HCT116 (cell line): ENCODE data around the gene TOX2.

Source experiments
- CBX3 ChIP-seq: IDR thresholded peaks from 2 replicates; pipeline ENCODE4 v1.6.1; 2012; ENCODE audit warnings: low read depth
- CTCF ChIP-seq, 3 experiments: fragments of 200-600 bp in 1 of 3; sonication (generic) in 1 of 3; IDR thresholded peaks in 2 of 3; conservative IDR thresholded peaks in 1 of 3; 2 replicates each; pipeline ENCODE4 v1.5.1; 2012 to 2017; ENCODE audit warnings: low read depth in 2 of 3, low read length in 2 of 3, antibody characterized with exemption in 1 of 3, borderline replicate concordance in 1 of 3, control low read depth in 1 of 3, mild to moderate bottlenecking in 1 of 3, mixed read lengths in 1 of 3, mixed run types in 1 of 3, moderate library complexity in 1 of 3; ENCODE audit not compliant: insufficient read depth in 1 of 3
- EGR1 ChIP-seq: IDR thresholded peaks from 2 replicates; pipeline ENCODE4 v1.6.1; 2012; ENCODE audit warnings: low read depth
- EZH2 ChIP-seq: fragments of 200-600 bp; sonication (generic); IDR thresholded peaks from 2 replicates; pipeline ENCODE4 v1.6.1; 2017; ENCODE audit warnings: antibody characterized with exemption, mixed run types
- EZH2phosphoT487 ChIP-seq: fragments of 200-600 bp; IDR thresholded peaks from 2 replicates; pipeline ENCODE4 v1.6.1; 2018; ENCODE audit warnings: antibody characterized with exemption, borderline replicate concordance
- JUND ChIP-seq: IDR thresholded peaks from 2 replicates; pipeline ENCODE4 v1.6.1; 2012
- POLR2A ChIP-seq: IDR thresholded peaks from 2 replicates; pipeline ENCODE4 v1.7.0; 2011; ENCODE audit warnings: borderline replicate concordance; ENCODE audit not compliant: insufficient read depth, insufficient read length; ENCODE audit errors: extremely low read depth
- SIN3A ChIP-seq: IDR thresholded peaks from 2 replicates; pipeline ENCODE4 v1.6.1; 2012; ENCODE audit warnings: low read depth
- SRF ChIP-seq: IDR thresholded peaks from 2 replicates; pipeline ENCODE4 v1.6.1; 2012; ENCODE audit warnings: low read depth
- YY1 ChIP-seq: IDR thresholded peaks from 2 replicates; pipeline ENCODE4 v1.6.1; 2011; ENCODE audit warnings: low read length, low read depth, moderate library complexity, mild to moderate bottlenecking; ENCODE audit not compliant: insufficient replicate concordance; ENCODE audit errors: extremely low read depth
- ZNF274 ChIP-seq: fragments of 200-500 bp; sonication (Bioruptor generic); IDR thresholded peaks from 2 replicates; pipeline ENCODE4 v1.6.1; 2014; ENCODE audit warnings: mild to moderate bottlenecking, low read depth, low read length, inconsistent platforms
- TF ChIP-seq, protein P1 (sequence below): IDR thresholded peaks from 2 replicates; pipeline ENCODE4 v1.6.1; 2012; ENCODE audit warnings: low read depth
- TF ChIP-seq, protein P2 (sequence below): IDR thresholded peaks from 2 replicates; pipeline ENCODE4 v1.6.1; 2012

GRCh38 chr20:43936104-43936770, 21.6 kb downstream of the TOX2 start:
- TF ChIP-seq EZH2phosphoT487 (no peak), CTCF (IDR thresholded peaks at IDR 0.05 in 2 of 3, conservative IDR thresholded peaks at IDR 0.05 in 1 of 3; ENCODE audit: borderline replicate concordance in 1 of 3, insufficient read depth in 1 of 3, low read depth in 2 of 3, low read length in 2 of 3) (no peak), EZH2 (no peak), SIN3A (no peak), JUND (no peak), ZNF274 (no peak), POLR2A (no peak), CBX3 (no peak), SRF (no peak), EGR1 (no peak), YY1 (no peak)
- TF ChIP-seq, protein P1, sequence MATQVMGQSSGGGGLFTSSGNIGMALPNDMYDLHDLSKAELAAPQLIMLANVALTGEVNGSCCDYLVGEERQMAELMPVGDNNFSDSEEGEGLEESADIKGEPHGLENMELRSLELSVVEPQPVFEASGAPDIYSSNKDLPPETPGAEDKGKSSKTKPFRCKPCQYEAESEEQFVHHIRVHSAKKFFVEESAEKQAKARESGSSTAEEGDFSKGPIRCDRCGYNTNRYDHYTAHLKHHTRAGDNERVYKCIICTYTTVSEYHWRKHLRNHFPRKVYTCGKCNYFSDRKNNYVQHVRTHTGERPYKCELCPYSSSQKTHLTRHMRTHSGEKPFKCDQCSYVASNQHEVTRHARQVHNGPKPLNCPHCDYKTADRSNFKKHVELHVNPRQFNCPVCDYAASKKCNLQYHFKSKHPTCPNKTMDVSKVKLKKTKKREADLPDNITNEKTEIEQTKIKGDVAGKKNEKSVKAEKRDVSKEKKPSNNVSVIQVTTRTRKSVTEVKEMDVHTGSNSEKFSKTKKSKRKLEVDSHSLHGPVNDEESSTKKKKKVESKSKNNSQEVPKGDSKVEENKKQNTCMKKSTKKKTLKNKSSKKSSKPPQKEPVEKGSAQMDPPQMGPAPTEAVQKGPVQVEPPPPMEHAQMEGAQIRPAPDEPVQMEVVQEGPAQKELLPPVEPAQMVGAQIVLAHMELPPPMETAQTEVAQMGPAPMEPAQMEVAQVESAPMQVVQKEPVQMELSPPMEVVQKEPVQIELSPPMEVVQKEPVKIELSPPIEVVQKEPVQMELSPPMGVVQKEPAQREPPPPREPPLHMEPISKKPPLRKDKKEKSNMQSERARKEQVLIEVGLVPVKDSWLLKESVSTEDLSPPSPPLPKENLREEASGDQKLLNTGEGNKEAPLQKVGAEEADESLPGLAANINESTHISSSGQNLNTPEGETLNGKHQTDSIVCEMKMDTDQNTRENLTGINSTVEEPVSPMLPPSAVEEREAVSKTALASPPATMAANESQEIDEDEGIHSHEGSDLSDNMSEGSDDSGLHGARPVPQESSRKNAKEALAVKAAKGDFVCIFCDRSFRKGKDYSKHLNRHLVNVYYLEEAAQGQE: no peak
- TF ChIP-seq, protein P2, sequence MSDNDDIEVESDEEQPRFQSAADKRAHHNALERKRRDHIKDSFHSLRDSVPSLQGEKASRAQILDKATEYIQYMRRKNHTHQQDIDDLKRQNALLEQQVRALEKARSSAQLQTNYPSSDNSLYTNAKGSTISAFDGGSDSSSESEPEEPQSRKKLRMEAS: no peak
